Ishikawa (cell line): ENCODE measurements around the gene CYP1B1.

Experiments
- CEBPB ChIP-seq: IDR thresholded peaks from 2 replicates; pipeline ENCODE4 v1.6.1; 2012
- CREB1 ChIP-seq: IDR thresholded peaks from 2 replicates; pipeline ENCODE4 v1.6.1; 2012; ENCODE audit warnings: low read depth
- EGR1 ChIP-seq: IDR thresholded peaks from 2 replicates; pipeline ENCODE4 v1.6.1; 2012
- EP300 ChIP-seq: IDR thresholded peaks from 2 replicates; pipeline ENCODE4 v1.6.1; 2012; ENCODE audit warnings: borderline replicate concordance
- MAX ChIP-seq: IDR thresholded peaks from 2 replicates; pipeline ENCODE4 v1.6.1; 2012
- NFIC ChIP-seq: IDR thresholded peaks from 2 replicates; pipeline ENCODE4 v1.6.1; 2012
- RAD21 ChIP-seq: IDR thresholded peaks from 2 replicates; pipeline ENCODE4 v1.6.1; 2012; ENCODE audit warnings: low read depth
- TAF1 ChIP-seq: IDR thresholded peaks from 2 replicates; pipeline ENCODE4 v1.6.1; 2012; ENCODE audit warnings: low read depth, mild to moderate bottlenecking
- TEAD4 ChIP-seq: IDR thresholded peaks from 2 replicates; pipeline ENCODE4 v1.6.1; 2012
- YY1 ChIP-seq: IDR thresholded peaks from 2 replicates; pipeline ENCODE4 v1.6.1; 2012; ENCODE audit warnings: low read depth
- ZBTB7A ChIP-seq: IDR thresholded peaks from 2 replicates; pipeline ENCODE4 v1.6.1; 2012; ENCODE audit warnings: low read depth
- TF ChIP-seq, protein P1 (sequence below): IDR thresholded peaks from 2 replicates; pipeline ENCODE4 v1.6.1; 2012
- TF ChIP-seq, protein P2 (sequence below): IDR thresholded peaks from 2 replicates; pipeline ENCODE4 v1.6.1; 2012; ENCODE audit warnings: low read depth, mild to moderate bottlenecking

DNA sequence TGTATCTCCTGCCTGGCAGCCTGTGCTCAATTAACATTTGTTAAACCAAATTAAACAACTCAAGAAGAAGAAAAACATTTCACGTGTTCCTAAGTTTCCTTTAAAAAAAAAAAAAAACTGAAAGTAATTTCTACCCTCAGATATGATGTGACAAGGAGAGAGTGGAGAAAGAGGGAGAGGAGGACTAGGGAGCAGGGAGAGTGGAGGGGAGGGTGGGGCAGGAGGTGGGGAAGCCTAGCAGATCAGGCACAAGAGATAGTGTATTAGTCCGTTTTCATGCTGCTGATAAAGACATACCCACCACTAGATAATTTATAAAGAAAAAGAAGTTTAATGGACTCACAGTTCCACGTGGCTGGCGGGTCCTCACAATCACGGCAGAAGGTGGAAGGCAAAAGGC is 46.4 kb downstream of the CYP1B1 start:
- TF ChIP-seq EP300 (no peak), NFIC (no peak), TAF1 (no peak), CREB1 (no peak), MAX (no peak), CEBPB (no peak), RAD21 (no peak), EGR1 (no peak), YY1 (no peak), TEAD4 (no peak), ZBTB7A (no peak)
- TF ChIP-seq, protein P1, sequence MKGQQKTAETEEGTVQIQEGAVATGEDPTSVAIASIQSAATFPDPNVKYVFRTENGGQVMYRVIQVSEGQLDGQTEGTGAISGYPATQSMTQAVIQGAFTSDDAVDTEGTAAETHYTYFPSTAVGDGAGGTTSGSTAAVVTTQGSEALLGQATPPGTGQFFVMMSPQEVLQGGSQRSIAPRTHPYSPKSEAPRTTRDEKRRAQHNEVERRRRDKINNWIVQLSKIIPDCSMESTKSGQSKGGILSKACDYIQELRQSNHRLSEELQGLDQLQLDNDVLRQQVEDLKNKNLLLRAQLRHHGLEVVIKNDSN, result no peak
- TF ChIP-seq, protein P2, sequence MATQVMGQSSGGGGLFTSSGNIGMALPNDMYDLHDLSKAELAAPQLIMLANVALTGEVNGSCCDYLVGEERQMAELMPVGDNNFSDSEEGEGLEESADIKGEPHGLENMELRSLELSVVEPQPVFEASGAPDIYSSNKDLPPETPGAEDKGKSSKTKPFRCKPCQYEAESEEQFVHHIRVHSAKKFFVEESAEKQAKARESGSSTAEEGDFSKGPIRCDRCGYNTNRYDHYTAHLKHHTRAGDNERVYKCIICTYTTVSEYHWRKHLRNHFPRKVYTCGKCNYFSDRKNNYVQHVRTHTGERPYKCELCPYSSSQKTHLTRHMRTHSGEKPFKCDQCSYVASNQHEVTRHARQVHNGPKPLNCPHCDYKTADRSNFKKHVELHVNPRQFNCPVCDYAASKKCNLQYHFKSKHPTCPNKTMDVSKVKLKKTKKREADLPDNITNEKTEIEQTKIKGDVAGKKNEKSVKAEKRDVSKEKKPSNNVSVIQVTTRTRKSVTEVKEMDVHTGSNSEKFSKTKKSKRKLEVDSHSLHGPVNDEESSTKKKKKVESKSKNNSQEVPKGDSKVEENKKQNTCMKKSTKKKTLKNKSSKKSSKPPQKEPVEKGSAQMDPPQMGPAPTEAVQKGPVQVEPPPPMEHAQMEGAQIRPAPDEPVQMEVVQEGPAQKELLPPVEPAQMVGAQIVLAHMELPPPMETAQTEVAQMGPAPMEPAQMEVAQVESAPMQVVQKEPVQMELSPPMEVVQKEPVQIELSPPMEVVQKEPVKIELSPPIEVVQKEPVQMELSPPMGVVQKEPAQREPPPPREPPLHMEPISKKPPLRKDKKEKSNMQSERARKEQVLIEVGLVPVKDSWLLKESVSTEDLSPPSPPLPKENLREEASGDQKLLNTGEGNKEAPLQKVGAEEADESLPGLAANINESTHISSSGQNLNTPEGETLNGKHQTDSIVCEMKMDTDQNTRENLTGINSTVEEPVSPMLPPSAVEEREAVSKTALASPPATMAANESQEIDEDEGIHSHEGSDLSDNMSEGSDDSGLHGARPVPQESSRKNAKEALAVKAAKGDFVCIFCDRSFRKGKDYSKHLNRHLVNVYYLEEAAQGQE, result no peak
